Panc1 (cell line): Measurements from ENCODE around the gene SPPL2C. TPM values are rescaled to one million over a fixed set of nuclear protein-coding genes. Genes with fewer than 3 reads are reported as not detected.

ENCODE experiments used
- ATAC-seq: fragments of 200-7000 bp; cut with Tn5 transposase; 2 replicates; pipeline ENCODE4 v1.9.1; 2020; ENCODE audit warnings: mild to moderate bottlenecking, moderate library complexity
- BruUV-seq: library from RNA; stranded (reverse); fragments of 400-500 nt; replicated peaks from 2 replicates; lab custom pipeline; 2021; lab: Mats Ljungman, UMichigan
- CTCF ChIA-PET: fragments of 300-600 bp; sonication (Branson Sonifier 250); formaldehyde crosslinking; loops from one replicate; lab custom pipeline; 2022; ENCODE audit warnings: antibody characterized with exemption; lab: Charles Lee
- POLR2A ChIA-PET: fragments of 300-600 bp; sonication (Branson Sonifier 250); formaldehyde crosslinking; loops from one replicate; lab custom pipeline; 2022; ENCODE audit warnings: antibody characterized with exemption; lab: Charles Lee
- DNase-seq: peaks from one replicate; pipeline ENCODE4 v3.0.0-alpha.2; 2010; ENCODE audit warnings: low read depth, low spot score
- H3K27ac ChIP-seq: 2 replicates; pipeline ENCODE4 v1.5.1; 2011; ENCODE audit warnings: mild to moderate bottlenecking, low read length, inconsistent platforms
- H3K27me3 ChIP-seq: fragments of 200-500 bp; sonication (Bioruptor generic); 2 replicates; pipeline ENCODE4 v1.6.0; 2014; ENCODE audit warnings: low read length, inconsistent platforms; ENCODE audit not compliant: control insufficient read depth, insufficient read depth
- H3K36me3 ChIP-seq: fragments of 200-500 bp; sonication (Bioruptor generic); 2 replicates; pipeline ENCODE4 v1.5.1; 2014; ENCODE audit warnings: inconsistent platforms, mild to moderate bottlenecking, low read length, moderate library complexity; ENCODE audit not compliant: control insufficient read depth, insufficient read depth
- H3K4me1 ChIP-seq: 2 replicates; pipeline ENCODE4 v1.5.1; 2011; ENCODE audit warnings: inconsistent platforms, mild to moderate bottlenecking, low read length, moderate library complexity; ENCODE audit not compliant: control insufficient read depth, insufficient read depth
- H3K4me3 ChIP-seq, 2 experiments: 2 replicates each; pipeline ENCODE4 v1.5.1; 2011 to 2012; ENCODE audit warnings: low read depth in 2 of 2, low read length in 2 of 2, mild to moderate bottlenecking in 2 of 2, inconsistent platforms in 1 of 2, moderate library complexity in 1 of 2
- H3K9me3 ChIP-seq: fragments of 200-500 bp; sonication (Bioruptor generic); 2 replicates; pipeline ENCODE4 v1.5.1; 2014; ENCODE audit warnings: low read depth, mild to moderate bottlenecking, inconsistent platforms, low read length, moderate library complexity; ENCODE audit not compliant: control insufficient read depth, insufficient read depth
- POLR2AphosphoS5 ChIP-seq: IDR thresholded peaks from 2 replicates; pipeline ENCODE4 v1.6.1; 2012; ENCODE audit warnings: mild to moderate bottlenecking, low read depth, low read length, moderate library complexity
- SIN3A ChIP-seq: IDR thresholded peaks from 2 replicates; pipeline ENCODE4 v1.6.1; 2012; ENCODE audit warnings: low read depth, mild to moderate bottlenecking, low read length, moderate library complexity, borderline replicate concordance; ENCODE audit not compliant: insufficient read depth
- TCF7L2 ChIP-seq: IDR thresholded peaks from 2 replicates; pipeline ENCODE4 v1.6.1; 2011; ENCODE audit warnings: mild to moderate bottlenecking, low read depth, low read length, inconsistent platforms
- in situ Hi-C: cut with HindIII; loops from 2 replicates; pipeline ENCODE4 v1.10.0; 2016; ENCODE audit warnings: low sequenced_read_pairs, low pct_unique_long_range_greater_than_20kb
- intact Hi-C: fragments of 100-400 bp; cut with micrococcal nuclease; formaldehyde crosslinking; loops from one replicate; pipeline ENCODE4 v1.10.0; 2022; ENCODE audit not compliant: unreplicated experiment
- total RNA-seq: library from RNA; stranded (reverse); gene quantifications from one replicate; pipeline ENCODE4 v1.2.1, GENCODE V29; 2021; ENCODE audit not compliant: unreplicated experiment
- TF ChIP-seq, protein P1 (sequence below): fragments of 450-650 bp; IDR thresholded peaks from 2 replicates; pipeline ENCODE4 v1.5.1; 2017; ENCODE audit warnings: mild to moderate bottlenecking
- TF ChIP-seq, protein P2 (sequence below), 2 experiments: IDR thresholded peaks; 2 replicates each; pipeline ENCODE4 v1.6.1; 2011 to 2012; ENCODE audit warnings: low read depth in 2 of 2, control low read depth in 1 of 2, low read length in 1 of 2, mild to moderate bottlenecking in 1 of 2, moderate library complexity in 1 of 2; ENCODE audit not compliant: insufficient read depth in 1 of 2

Gene SPPL2C
- total RNA-seq, 1 experiment from 2014 or later, result not detected

DNA sequence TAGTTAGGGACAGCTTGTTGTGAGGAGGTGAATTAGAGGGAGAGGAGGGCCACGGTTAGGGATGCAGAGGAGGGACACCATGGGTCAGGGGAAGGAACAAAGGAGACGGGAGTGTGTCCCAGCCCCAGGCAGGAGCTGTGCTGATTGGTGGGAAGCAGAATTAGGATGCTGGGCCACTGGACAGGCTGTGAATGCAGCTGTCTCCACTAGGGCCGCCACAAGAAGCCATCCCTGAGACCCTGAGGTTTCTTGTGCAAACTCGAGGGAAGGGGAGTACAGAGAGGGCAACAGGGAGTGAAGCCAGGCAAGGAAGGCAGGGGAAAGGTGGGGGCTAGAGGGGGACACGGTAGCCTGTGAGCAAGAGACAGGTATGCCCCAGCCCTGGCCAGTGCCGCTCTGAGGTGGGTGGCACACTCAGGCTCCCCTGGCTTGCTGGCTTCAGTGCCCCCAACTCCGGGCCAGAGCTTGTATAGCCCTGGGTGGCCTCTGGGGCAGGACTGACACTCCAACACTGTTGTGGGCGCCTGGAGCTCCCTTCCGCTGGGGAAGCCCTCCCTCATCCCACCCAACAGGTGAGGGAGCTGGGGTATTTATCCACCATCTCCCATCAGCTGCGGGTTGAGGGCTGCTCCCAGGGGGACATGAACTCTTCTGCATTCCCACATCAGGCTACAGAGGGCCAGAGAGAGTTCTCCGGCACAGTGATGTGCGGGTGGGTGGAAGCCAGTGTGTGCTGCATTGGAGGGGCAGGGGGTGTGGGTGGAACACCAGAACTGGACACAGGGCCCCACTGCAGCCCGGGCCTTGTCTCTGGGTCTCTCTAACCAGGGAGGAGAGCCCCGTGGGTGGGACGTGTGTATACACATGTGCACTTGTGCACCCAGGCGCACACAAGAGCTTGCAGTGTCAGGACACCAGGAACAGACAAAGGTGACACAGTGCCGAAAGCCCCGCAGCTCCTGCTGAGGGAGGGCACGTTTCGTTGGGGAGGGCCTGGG, 8.3 kb upstream of the SPPL2C start:
- POLR2A ChIA-PET, result no interaction called here
- DNase-seq, result no peak
- BruUV-seq, result no TSS peak
- H3K27ac ChIP-seq, result no peak overlapping the region
- no peaks in the 10 kb centered on the region for H3K9me3 ChIP-seq
- no peak overlapping the region for H3K4me3 ChIP-seq
- H3K36me3 ChIP-seq, result no peaks in the 10 kb centered on the region
- intact Hi-C loops, result loop anchor here (10.0 kb wide), 1 partner anchor 112 kb away; no protein-coding TSS in a partner anchor
- in situ Hi-C loops, result no loop called here
- H3K4me1 ChIP-seq, result no peaks in the 10 kb centered on the region
- ATAC-seq, result no peak; the same call in 1 of the 2 replicates
- CTCF ChIA-PET, result interaction anchor here (0.5 kb wide), 1 partner anchor 339 kb away, joined by 3 read pairs; no protein-coding TSS in a partner anchor
- H3K27me3 ChIP-seq, result no peaks in the 10 kb centered on the region
- no peak for TF ChIP-seq POLR2AphosphoS5

DNA sequence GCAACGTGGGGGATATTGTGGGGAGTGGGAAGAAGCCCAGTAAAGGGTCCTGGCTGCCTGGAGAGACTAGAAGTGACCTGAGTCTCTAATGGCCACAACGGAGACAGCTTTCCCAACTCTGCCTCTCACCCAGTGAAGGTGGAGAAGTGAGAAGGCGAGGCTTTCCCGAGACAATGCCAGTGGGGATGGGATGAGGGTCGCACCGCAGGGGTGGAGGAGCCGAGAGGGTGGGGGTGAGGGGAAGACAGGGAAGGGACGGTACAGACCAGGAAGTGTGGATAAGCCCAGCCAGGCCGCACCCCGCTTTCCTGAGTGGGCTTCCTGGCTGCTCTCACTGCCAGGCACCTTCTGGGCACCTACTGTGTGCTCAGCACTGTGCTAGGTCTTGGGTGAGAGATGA, 7.5 kb upstream of the SPPL2C start:
- Histone ChIP-seq H3K9me3 (no peaks in the 10 kb centered on the region), H3K4me1 (no peaks in the 10 kb centered on the region), H3K27ac (no peak overlapping the region), H3K36me3 (no peaks in the 10 kb centered on the region), H3K4me3 (no peak overlapping the region), H3K27me3 (no peaks in the 10 kb centered on the region)
- in situ Hi-C loops, result no loop called here
- intact Hi-C loops, result loop anchor here (10.0 kb wide), 1 partner anchor 112 kb away; no protein-coding TSS in a partner anchor
- no peak for TF ChIP-seq SIN3A
- TF ChIP-seq POLR2AphosphoS5, result no peak
- TF ChIP-seq TCF7L2, result no peak
- TF ChIP-seq, protein P1, sequence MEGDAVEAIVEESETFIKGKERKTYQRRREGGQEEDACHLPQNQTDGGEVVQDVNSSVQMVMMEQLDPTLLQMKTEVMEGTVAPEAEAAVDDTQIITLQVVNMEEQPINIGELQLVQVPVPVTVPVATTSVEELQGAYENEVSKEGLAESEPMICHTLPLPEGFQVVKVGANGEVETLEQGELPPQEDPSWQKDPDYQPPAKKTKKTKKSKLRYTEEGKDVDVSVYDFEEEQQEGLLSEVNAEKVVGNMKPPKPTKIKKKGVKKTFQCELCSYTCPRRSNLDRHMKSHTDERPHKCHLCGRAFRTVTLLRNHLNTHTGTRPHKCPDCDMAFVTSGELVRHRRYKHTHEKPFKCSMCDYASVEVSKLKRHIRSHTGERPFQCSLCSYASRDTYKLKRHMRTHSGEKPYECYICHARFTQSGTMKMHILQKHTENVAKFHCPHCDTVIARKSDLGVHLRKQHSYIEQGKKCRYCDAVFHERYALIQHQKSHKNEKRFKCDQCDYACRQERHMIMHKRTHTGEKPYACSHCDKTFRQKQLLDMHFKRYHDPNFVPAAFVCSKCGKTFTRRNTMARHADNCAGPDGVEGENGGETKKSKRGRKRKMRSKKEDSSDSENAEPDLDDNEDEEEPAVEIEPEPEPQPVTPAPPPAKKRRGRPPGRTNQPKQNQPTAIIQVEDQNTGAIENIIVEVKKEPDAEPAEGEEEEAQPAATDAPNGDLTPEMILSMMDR, result no peak
- ATAC-seq, result no peak
- ChIA-PET CTCF (no interaction called here), POLR2A (no interaction called here)
- BruUV-seq, result no TSS peak
- no peak for DNase-seq

DNA sequence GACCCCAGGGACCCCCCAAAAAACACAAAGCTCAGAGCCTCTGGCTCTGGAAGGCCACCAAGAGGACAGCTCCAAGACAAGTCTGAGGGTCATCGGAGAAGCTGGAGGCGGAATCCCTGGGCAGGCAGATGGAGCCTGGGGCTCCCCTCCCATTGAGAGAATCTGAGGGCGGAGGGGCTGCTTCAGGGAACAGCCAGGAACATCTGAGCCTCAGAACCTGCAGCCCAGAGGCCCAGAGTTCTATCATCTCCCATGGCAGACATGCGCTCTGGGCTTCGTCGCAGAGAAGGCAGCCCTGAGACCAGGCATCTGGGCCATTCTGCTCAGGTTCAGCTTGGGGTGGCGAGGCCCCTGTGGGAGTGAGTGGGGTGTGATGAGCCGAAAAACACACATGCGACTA, 7.1 kb upstream of the SPPL2C start:
- DNase-seq, result no peak
- in situ Hi-C loops (no loop called here), intact Hi-C loops (loop anchor here (10.0 kb wide), 1 partner anchor 113 kb away; no protein-coding TSS in a partner anchor)
- no peak for TF ChIP-seq TCF7L2
- TF ChIP-seq, protein P2, sequence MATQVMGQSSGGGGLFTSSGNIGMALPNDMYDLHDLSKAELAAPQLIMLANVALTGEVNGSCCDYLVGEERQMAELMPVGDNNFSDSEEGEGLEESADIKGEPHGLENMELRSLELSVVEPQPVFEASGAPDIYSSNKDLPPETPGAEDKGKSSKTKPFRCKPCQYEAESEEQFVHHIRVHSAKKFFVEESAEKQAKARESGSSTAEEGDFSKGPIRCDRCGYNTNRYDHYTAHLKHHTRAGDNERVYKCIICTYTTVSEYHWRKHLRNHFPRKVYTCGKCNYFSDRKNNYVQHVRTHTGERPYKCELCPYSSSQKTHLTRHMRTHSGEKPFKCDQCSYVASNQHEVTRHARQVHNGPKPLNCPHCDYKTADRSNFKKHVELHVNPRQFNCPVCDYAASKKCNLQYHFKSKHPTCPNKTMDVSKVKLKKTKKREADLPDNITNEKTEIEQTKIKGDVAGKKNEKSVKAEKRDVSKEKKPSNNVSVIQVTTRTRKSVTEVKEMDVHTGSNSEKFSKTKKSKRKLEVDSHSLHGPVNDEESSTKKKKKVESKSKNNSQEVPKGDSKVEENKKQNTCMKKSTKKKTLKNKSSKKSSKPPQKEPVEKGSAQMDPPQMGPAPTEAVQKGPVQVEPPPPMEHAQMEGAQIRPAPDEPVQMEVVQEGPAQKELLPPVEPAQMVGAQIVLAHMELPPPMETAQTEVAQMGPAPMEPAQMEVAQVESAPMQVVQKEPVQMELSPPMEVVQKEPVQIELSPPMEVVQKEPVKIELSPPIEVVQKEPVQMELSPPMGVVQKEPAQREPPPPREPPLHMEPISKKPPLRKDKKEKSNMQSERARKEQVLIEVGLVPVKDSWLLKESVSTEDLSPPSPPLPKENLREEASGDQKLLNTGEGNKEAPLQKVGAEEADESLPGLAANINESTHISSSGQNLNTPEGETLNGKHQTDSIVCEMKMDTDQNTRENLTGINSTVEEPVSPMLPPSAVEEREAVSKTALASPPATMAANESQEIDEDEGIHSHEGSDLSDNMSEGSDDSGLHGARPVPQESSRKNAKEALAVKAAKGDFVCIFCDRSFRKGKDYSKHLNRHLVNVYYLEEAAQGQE (IDR thresholded peaks at IDR 0.05; ENCODE audit: insufficient read depth in 1 of 2, low read depth in 2 of 2, low read length in 1 of 2), result no peak
- TF ChIP-seq POLR2AphosphoS5, result no peak
- TF ChIP-seq, protein P1, result no peak
- TF ChIP-seq SIN3A, result no peak
- ChIA-PET CTCF (no interaction called here), POLR2A (no interaction called here)
- no TSS peak for BruUV-seq
- H3K9me3 ChIP-seq, result no peaks in the 10 kb centered on the region
- no peaks in the 10 kb centered on the region for H3K36me3 ChIP-seq
- H3K4me1 ChIP-seq, result no peaks in the 10 kb centered on the region
- H3K4me3 ChIP-seq, result no peak overlapping the region
- no peak overlapping the region for H3K27ac ChIP-seq
- H3K27me3 ChIP-seq, result no peaks in the 10 kb centered on the region
- ATAC-seq, result no peak
